ENCODE results near the gene ONECUT3. TPM values are rescaled to one million over a fixed set of nuclear protein-coding genes. Genes with fewer than 3 reads are reported as not detected.
A peak's percentile ranks its signal among the peaks of the same experiment; 100 is the strongest.

The ONECUT3 gene
- total RNA-seq, 1 experiment from 2014 or later, result not detected

DNA sequence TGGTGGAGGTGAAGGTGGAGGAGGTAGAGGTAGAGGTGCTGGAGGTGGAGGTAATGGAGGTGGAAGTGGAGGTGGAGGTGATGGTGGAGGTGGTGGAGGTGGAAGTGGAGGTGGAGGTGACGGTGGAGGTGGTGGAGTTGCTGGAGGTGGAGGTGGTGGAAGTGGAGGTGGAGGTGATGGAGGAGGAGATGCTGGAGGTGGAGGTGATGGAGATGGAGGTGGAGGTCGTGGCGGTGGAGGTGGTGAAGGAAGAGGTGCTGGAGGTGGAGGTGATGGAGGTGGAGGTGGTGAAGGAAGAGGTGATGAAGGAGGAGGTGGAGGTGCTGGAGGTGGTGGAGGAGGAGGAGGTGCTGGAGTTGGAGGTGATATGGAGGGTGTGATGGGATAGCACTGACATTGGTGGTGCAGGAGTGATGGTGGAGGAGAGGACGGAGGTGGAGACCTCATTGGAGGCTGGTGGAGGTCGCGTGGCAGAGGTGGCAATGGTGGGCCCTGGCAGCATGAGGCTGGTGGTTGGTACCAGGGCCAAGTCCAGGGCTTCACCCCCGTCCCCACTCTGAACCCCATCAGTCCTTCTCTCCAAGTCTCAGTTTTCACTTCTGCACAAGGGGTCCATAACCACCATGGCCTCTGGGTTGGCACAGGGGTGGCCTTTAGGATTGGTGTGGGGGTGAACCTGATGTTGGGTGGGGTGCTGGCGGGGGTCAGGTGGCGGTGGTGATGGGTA is 15.8 kb downstream of the ONECUT3 start:
- no peaks in the 10 kb centered on the region for H3K79me2 ChIP-seq (ENCODE audit: low read length)
- peaks cover 12% of the 10 kb centered on the region for H3K4me1 ChIP-seq (ENCODE audit: low read length)
- no peak overlapping the region for H3K9ac ChIP-seq (ENCODE audit: low read length)
- DNase-seq, result no peak
- H3K4me2 ChIP-seq (ENCODE audit: low read depth, low read length, poor library complexity, severe bottlenecking), result no peak overlapping the region
- no peak overlapping the region for H3K4me3 ChIP-seq (ENCODE audit: low read length)
- H3K27me3 ChIP-seq (ENCODE audit: low read length), result no peaks in the 10 kb centered on the region
- no peaks in the 10 kb centered on the region for H4K20me1 ChIP-seq (ENCODE audit: insufficient read depth, low read depth, low read length)
- no peak overlapping the region for H3K27ac ChIP-seq (ENCODE audit: low read length)
- no peaks in the 10 kb centered on the region for H3K9me3 ChIP-seq (ENCODE audit: low read length)
- no peaks in the 10 kb centered on the region for H3K36me3 ChIP-seq (ENCODE audit: insufficient read depth, low read length)
- no peak overlapping the region for H2AFZ ChIP-seq (ENCODE audit: low read length)
- no peaks in the 10 kb centered on the region for H3K9me2 ChIP-seq (replicated peaks; ENCODE audit: insufficient read depth, low read length)

DNA sequence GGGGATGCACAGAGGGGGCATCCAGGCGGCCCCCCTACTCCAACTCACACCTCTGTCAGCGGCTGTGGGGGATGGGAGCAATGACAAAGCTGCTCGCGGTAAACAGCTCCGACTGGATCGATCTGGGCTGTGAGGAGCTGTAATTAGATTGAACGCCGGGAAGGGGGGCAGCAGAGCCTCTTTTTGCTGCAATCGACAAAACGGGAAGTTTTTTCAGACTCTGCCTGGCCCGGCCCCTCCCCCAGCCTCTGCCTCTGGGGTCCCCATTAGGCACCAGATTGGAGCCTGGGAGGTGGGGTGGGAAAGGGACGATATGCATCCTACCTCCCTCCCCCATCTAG is 16.3 kb downstream of the ONECUT3 start:
- H3K27ac ChIP-seq (ENCODE audit: low read length), result no peak overlapping the region
- H3K4me1 ChIP-seq (ENCODE audit: low read length), result peaks cover 12% of the 10 kb centered on the region
- H3K4me2 ChIP-seq (ENCODE audit: low read depth, low read length, poor library complexity, severe bottlenecking), result no peak overlapping the region
- H3K9me3 ChIP-seq (ENCODE audit: low read length), result no peaks in the 10 kb centered on the region
- H4K20me1 ChIP-seq (ENCODE audit: insufficient read depth, low read depth, low read length), result no peaks in the 10 kb centered on the region
- H3K9me2 ChIP-seq (replicated peaks; ENCODE audit: insufficient read depth, low read length), result no peaks in the 10 kb centered on the region
- no peaks in the 10 kb centered on the region for H3K27me3 ChIP-seq (ENCODE audit: low read length)
- no peaks in the 10 kb centered on the region for H3K36me3 ChIP-seq (ENCODE audit: insufficient read depth, low read length)
- no peak overlapping the region for H2AFZ ChIP-seq (ENCODE audit: low read length)
- no peak overlapping the region for H3K9ac ChIP-seq (ENCODE audit: low read length)
- DNase-seq, result no peak
- H3K4me3 ChIP-seq (ENCODE audit: low read length), result no peak overlapping the region
- H3K79me2 ChIP-seq (ENCODE audit: low read length), result no peaks in the 10 kb centered on the region

DNA sequence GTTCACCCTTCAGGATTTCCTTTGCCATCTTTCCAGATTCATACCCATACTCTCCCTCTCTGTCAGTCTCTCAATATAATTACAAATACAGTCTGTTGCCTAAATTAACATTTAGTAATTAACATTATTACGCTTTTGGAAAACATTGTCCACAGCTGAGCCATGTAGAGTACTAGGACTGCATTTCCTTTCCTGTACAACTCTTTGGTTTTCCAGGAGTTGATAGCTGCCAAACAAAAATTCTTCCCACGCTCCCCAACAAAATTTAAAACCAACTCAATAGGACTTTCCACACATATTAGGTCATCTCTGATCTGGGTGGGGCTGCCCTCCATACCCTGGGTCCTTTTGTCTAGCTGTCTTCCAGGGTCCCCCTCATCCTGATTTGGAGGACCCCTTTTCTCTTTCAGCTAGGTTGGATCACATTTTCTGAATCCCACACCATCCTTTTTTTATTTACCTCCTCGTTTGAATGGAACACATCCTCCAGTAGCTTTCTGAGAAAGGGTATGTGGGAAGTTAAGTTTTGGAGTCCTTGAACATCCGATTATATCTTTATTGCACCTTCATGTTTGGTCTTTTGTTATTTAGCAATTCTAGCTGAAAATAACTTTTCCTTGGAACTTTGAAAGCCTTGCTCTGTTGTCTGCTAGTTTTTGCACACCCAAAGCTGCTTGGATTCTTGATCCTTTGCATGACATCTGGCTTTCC is 17.7 kb downstream of the ONECUT3 start:
- H3K4me1 ChIP-seq (ENCODE audit: low read length), result peaks cover 12% of the 10 kb centered on the region
- H3K9me3 ChIP-seq (ENCODE audit: low read length), result no peaks in the 10 kb centered on the region
- no peak overlapping the region for H3K4me3 ChIP-seq (ENCODE audit: low read length)
- H3K27me3 ChIP-seq (ENCODE audit: low read length), result no peaks in the 10 kb centered on the region
- H3K9me2 ChIP-seq (replicated peaks; ENCODE audit: insufficient read depth, low read length), result no peaks in the 10 kb centered on the region
- DNase-seq, result no peak
- no peak overlapping the region for H3K9ac ChIP-seq (ENCODE audit: low read length)
- no peak overlapping the region for H3K4me2 ChIP-seq (ENCODE audit: low read depth, low read length, poor library complexity, severe bottlenecking)
- no peaks in the 10 kb centered on the region for H4K20me1 ChIP-seq (ENCODE audit: insufficient read depth, low read depth, low read length)
- H3K79me2 ChIP-seq (ENCODE audit: low read length), result no peaks in the 10 kb centered on the region
- H3K27ac ChIP-seq (ENCODE audit: low read length), result no peak overlapping the region
- H2AFZ ChIP-seq (ENCODE audit: low read length), result no peak overlapping the region
- H3K36me3 ChIP-seq (ENCODE audit: insufficient read depth, low read length), result no peaks in the 10 kb centered on the region

DNA sequence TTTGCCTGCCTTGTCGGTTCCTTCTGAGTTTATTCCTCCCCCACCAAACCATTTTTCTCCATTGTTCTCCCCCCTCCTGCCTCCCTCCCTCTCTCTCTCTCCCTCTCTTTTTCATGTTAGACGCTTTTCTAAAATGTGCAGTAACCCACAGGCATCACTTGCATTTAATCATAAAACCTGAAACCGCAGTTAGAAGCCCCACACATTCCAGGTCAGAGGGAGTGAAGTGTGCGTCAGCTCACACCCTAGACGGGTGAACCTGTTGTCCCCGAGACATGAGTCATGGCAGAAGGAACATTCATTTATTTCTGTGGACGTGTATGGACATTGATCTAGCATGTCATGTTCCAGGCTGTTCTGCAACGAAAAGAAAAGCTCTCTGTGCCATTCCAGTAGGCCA is 19.9 kb downstream of the ONECUT3 start:
- Histone ChIP-seq H3K27ac (ENCODE audit: low read length) (no peak overlapping the region), H3K4me2 (ENCODE audit: low read depth, low read length, poor library complexity, severe bottlenecking) (no peak overlapping the region), H2AFZ (ENCODE audit: low read length) (no peak overlapping the region), H4K20me1 (ENCODE audit: insufficient read depth, low read depth, low read length) (no peaks in the 10 kb centered on the region), H3K9ac (ENCODE audit: low read length) (no peak overlapping the region), H3K4me1 (ENCODE audit: low read length) (no peaks in the 10 kb centered on the region), H3K27me3 (ENCODE audit: low read length) (no peaks in the 10 kb centered on the region), H3K4me3 (ENCODE audit: low read length) (no peak overlapping the region), H3K9me3 (ENCODE audit: low read length) (no peaks in the 10 kb centered on the region), H3K9me2 (replicated peaks; ENCODE audit: insufficient read depth, low read length) (no peaks in the 10 kb centered on the region), H3K36me3 (ENCODE audit: insufficient read depth, low read length) (no peaks in the 10 kb centered on the region), H3K79me2 (ENCODE audit: low read length) (no peaks in the 10 kb centered on the region)
- DNase-seq, result no peak

DNA sequence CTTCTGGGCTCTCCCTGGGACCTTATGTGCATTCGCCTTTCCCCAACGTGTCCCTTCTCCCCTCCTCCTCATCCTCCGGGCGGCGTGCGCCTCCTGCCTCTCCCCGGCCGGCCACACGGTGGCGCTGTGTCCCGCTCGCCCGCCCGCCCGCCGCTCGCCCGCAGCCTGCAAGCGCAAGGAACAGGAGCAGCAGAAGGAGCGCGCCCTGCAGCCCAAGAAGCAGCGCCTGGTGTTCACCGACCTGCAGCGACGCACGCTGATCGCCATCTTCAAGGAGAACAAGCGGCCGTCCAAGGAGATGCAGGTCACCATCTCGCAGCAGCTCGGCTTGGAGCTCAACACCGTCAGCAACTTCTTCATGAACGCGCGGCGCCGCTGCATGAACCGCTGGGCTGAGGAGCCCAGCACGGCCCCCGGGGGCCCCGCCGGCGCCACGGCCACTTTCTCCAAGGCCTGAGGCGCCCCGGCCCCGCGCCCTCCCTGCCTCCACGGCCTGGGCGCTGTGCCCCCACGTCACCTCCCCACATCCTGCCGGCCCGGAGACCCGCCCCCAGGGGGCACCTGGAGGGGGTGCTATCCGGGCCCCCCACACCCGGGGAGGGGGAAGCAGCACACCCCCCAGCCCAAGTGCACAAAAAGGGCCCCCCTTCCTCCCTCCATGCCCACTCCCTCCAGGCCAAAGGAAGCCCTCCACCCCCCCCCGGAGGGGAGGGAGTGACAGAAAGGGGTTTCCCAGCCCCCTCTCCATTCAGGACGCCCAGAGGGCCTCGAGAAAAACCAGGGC is 21.9 kb downstream of the ONECUT3 start:
- no peaks in the 10 kb centered on the region for H3K9me3 ChIP-seq (ENCODE audit: low read length)
- no peak overlapping the region for H3K27ac ChIP-seq (ENCODE audit: low read length)
- no peaks in the 10 kb centered on the region for H3K9me2 ChIP-seq (replicated peaks; ENCODE audit: insufficient read depth, low read length)
- H3K36me3 ChIP-seq (ENCODE audit: insufficient read depth, low read length), result no peaks in the 10 kb centered on the region
- peaks cover 4% of the 10 kb centered on the region; the same call in 1 of the 2 replicates for H3K4me1 ChIP-seq (ENCODE audit: low read length)
- H2AFZ ChIP-seq (ENCODE audit: low read length), result no peak overlapping the region
- H3K27me3 ChIP-seq (ENCODE audit: low read length), result no peaks in the 10 kb centered on the region
- H3K4me3 ChIP-seq (ENCODE audit: low read length), result no peak overlapping the region
- no peaks in the 10 kb centered on the region for H3K79me2 ChIP-seq (ENCODE audit: low read length)
- H4K20me1 ChIP-seq (ENCODE audit: insufficient read depth, low read depth, low read length), result no peaks in the 10 kb centered on the region
- H3K4me2 ChIP-seq (ENCODE audit: low read depth, low read length, poor library complexity, severe bottlenecking), result no peak overlapping the region
- DNase-seq, result peak; percentile 88
- H3K9ac ChIP-seq (ENCODE audit: low read length), result no peak overlapping the region

DNA sequence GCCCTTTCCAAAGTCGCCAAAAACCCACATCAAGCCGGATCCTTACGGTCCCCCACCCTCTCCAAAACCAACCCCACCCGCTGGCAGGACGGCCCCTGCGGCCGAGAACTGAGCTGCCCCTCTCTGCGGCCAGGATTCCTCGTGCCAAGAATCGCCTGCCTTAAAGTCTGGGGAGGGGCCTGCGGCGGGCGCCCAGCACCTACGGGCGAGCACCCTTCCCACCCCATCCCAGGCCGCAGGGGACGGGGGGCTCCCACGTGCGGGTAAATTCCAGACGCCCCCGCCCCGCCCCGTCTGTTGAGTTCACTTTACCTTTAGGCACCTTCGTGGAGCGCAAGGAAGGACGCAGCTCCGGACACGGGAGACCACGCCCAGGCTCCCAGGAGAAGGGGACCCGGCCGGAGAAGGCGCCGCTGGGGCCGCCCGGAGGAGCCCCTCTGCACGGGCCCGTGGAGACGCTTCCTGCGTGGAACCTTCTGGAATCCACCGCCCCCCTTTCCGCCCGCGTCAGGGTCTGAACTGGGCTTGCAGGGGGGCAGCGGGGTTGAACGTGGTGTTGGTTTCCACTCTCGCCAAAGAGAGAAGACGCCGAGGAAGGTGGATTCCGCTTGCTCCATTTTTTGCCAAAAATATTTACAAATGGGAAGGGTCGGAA is 22.8 kb downstream of the ONECUT3 start:
- H3K27ac ChIP-seq (ENCODE audit: low read length), result no peak overlapping the region
- H3K9ac ChIP-seq (ENCODE audit: low read length), result no peak overlapping the region
- no peaks in the 10 kb centered on the region for H3K36me3 ChIP-seq (ENCODE audit: insufficient read depth, low read length)
- H3K4me3 ChIP-seq (ENCODE audit: low read length), result no peak overlapping the region
- H3K4me2 ChIP-seq (ENCODE audit: low read depth, low read length, poor library complexity, severe bottlenecking), result no peak overlapping the region
- no peaks in the 10 kb centered on the region for H3K9me2 ChIP-seq (replicated peaks; ENCODE audit: insufficient read depth, low read length)
- H2AFZ ChIP-seq (ENCODE audit: low read length), result no peak overlapping the region
- no peaks in the 10 kb centered on the region for H3K9me3 ChIP-seq (ENCODE audit: low read length)
- H3K27me3 ChIP-seq (ENCODE audit: low read length), result no peaks in the 10 kb centered on the region
- DNase-seq, result no peak
- no peaks in the 10 kb centered on the region for H4K20me1 ChIP-seq (ENCODE audit: insufficient read depth, low read depth, low read length)
- no peaks in the 10 kb centered on the region for H3K79me2 ChIP-seq (ENCODE audit: low read length)
- H3K4me1 ChIP-seq (ENCODE audit: low read length), result peaks cover 9% of the 10 kb centered on the region

DNA sequence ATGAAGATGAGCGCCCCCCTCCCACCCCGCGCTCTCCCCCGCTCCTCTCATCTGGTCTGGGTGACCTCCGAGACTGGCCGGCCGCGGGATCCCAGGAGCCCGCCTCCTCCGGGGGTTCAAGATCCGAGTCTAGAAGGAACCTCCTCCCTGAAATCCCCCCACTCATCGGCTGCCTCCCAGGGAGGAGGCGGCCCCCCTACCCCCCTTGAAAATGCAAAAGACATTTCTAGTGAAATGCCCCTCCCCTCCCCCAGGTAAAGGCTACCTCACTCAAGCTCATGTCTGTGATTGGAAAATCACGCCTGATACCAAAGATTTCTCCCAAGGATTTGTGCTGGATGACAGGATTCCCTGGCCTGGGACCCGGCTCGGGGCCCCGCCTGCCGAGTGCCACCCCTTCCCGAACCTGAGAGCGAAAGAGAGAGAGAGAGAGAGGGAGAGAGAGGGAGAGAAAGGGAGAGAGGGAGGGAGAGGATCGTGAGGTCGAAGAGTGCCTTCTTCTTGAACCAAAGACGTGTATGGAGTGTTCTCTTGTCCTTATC is 23.4 kb downstream of the ONECUT3 start:
- H3K4me2 ChIP-seq (ENCODE audit: low read depth, low read length, poor library complexity, severe bottlenecking), result no peak overlapping the region
- H3K4me1 ChIP-seq (ENCODE audit: low read length), result peaks cover 9% of the 10 kb centered on the region
- H2AFZ ChIP-seq (ENCODE audit: low read length), result no peak overlapping the region
- peaks cover 2% of the 10 kb centered on the region for H3K9me3 ChIP-seq (ENCODE audit: low read length)
- H4K20me1 ChIP-seq (ENCODE audit: insufficient read depth, low read depth, low read length), result no peaks in the 10 kb centered on the region
- no peak overlapping the region for H3K9ac ChIP-seq (ENCODE audit: low read length)
- no peak overlapping the region for H3K4me3 ChIP-seq (ENCODE audit: low read length)
- H3K27me3 ChIP-seq (ENCODE audit: low read length), result no peaks in the 10 kb centered on the region
- no peaks in the 10 kb centered on the region for H3K9me2 ChIP-seq (replicated peaks; ENCODE audit: insufficient read depth, low read length)
- H3K36me3 ChIP-seq (ENCODE audit: insufficient read depth, low read length), result no peaks in the 10 kb centered on the region
- DNase-seq, result no peak
- no peaks in the 10 kb centered on the region for H3K79me2 ChIP-seq (ENCODE audit: low read length)
- H3K27ac ChIP-seq (ENCODE audit: low read length), result no peak overlapping the region

DNA sequence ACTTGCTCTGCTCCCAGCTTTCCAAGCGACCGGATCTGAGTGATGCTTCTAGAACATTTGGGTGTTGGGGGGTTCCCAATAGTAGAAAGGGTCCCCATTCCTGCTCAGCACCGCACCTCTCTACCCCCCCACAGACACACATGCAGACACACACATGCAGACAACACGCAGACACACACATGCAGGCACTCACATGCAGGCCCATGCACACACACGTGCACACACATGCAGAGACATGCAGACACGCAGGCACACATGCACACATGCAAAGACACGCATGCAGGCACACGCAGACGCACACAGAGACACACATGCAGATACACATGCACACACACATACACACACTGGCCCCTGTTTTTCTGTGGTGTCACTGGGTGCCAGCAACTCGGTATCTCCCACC is 23.8 kb downstream of the ONECUT3 start:
- Histone ChIP-seq H3K4me3 (ENCODE audit: low read length) (no peak overlapping the region), H3K9me3 (ENCODE audit: low read length) (peaks cover 4% of the 10 kb centered on the region), H3K9ac (ENCODE audit: low read length) (no peak overlapping the region), H3K36me3 (ENCODE audit: insufficient read depth, low read length) (no peaks in the 10 kb centered on the region), H3K27ac (ENCODE audit: low read length) (no peak overlapping the region), H3K4me2 (ENCODE audit: low read depth, low read length, poor library complexity, severe bottlenecking) (no peak overlapping the region), H3K9me2 (replicated peaks; ENCODE audit: insufficient read depth, low read length) (no peaks in the 10 kb centered on the region), H3K4me1 (ENCODE audit: low read length) (peaks cover 9% of the 10 kb centered on the region), H3K27me3 (ENCODE audit: low read length) (no peaks in the 10 kb centered on the region), H2AFZ (ENCODE audit: low read length) (no peak overlapping the region), H3K79me2 (ENCODE audit: low read length) (no peaks in the 10 kb centered on the region), H4K20me1 (ENCODE audit: insufficient read depth, low read depth, low read length) (no peaks in the 10 kb centered on the region)
- no peak for DNase-seq

Measured in Karpas-422 (cell line).